A673 (cell line): Measurements from ENCODE around the gene KRT86. TPM values are rescaled to one million over a fixed set of nuclear protein-coding genes. Genes with fewer than 3 reads are reported as not detected.

ENCODE experiments used
- BruUV-seq: library from RNA; stranded (reverse); fragments of 400-500 nt; replicated peaks from 2 replicates; lab custom pipeline; 2021; lab: Mats Ljungman, UMichigan
- CTCF ChIA-PET: fragments of 300-600 bp; sonication (Branson Sonifier 250); formaldehyde crosslinking; loops from one replicate; lab custom pipeline; 2022; ENCODE audit warnings: antibody characterized with exemption; lab: Charles Lee
- POLR2A ChIA-PET: fragments of 300-600 bp; sonication (Branson Sonifier 250); formaldehyde crosslinking; loops from one replicate; lab custom pipeline; 2022; ENCODE audit warnings: antibody characterized with exemption; ENCODE audit not compliant: low non-redundant PET; lab: Charles Lee
- DNase-seq: peaks from one replicate; pipeline ENCODE4 v3.0.0-alpha.2; 2015; ENCODE audit warnings: low spot score
- H3K27ac ChIP-seq: fragments of 200-600 bp; sonication (generic); 2 replicates; pipeline ENCODE4 v1.5.1; 2016; ENCODE audit warnings: mixed run types, low read depth, mild to moderate bottlenecking, mixed read lengths, antibody characterized with exemption, low read length; ENCODE audit not compliant: poor library complexity, severe bottlenecking
- H3K27me3 ChIP-seq: fragments of 200-600 bp; sonication (generic); replicated peaks from 2 replicates; pipeline ENCODE4 v1.6.1; 2017; ENCODE audit warnings: mixed run types, low read depth, mild to moderate bottlenecking, mixed read lengths, antibody characterized with exemption, low read length; ENCODE audit not compliant: insufficient read depth, poor library complexity
- H3K36me3 ChIP-seq: fragments of 200-600 bp; sonication (generic); 2 replicates; pipeline ENCODE4 v1.6.1; 2016; ENCODE audit warnings: mixed run types, mild to moderate bottlenecking, mixed read lengths, antibody characterized with exemption, low read length; ENCODE audit not compliant: insufficient read depth, poor library complexity, severe bottlenecking
- H3K4me1 ChIP-seq: fragments of 200-600 bp; sonication (generic); 2 replicates; pipeline ENCODE4 v1.6.1; 2017; ENCODE audit warnings: mixed run types, mild to moderate bottlenecking, mixed read lengths, antibody characterized with exemption, low read length; ENCODE audit not compliant: insufficient read depth, poor library complexity, severe bottlenecking
- H3K4me3 ChIP-seq: fragments of 200-600 bp; sonication (generic); 2 replicates; pipeline ENCODE4 v1.5.1; 2016; ENCODE audit warnings: low read depth, mixed run types, mild to moderate bottlenecking, mixed read lengths, low read length; ENCODE audit not compliant: poor library complexity, severe bottlenecking
- H3K9me3 ChIP-seq: fragments of 200-600 bp; sonication (generic); 2 replicates; pipeline ENCODE4 v1.6.1; 2016; ENCODE audit warnings: mixed run types, low read depth, mild to moderate bottlenecking, mixed read lengths, antibody characterized with exemption, low read length; ENCODE audit not compliant: poor library complexity, severe bottlenecking
- EZH2 ChIP-seq: fragments of 200-600 bp; sonication (generic); IDR thresholded peaks from 2 replicates; pipeline ENCODE4 v1.6.1; 2017; ENCODE audit warnings: borderline replicate concordance, low read depth, mild to moderate bottlenecking, mixed read lengths, antibody characterized with exemption, low read length; ENCODE audit not compliant: poor library complexity, severe bottlenecking
- intact Hi-C: fragments of 100-400 bp; cut with micrococcal nuclease; formaldehyde crosslinking; loops from one replicate; pipeline ENCODE4 v1.10.0; 2022; ENCODE audit not compliant: unreplicated experiment
- total RNA-seq: library from RNA; stranded (reverse); gene quantifications from 2 replicates; pipeline ENCODE4 v1.2.3, GENCODE V29; 2021
- TF ChIP-seq, protein P1 (sequence below): fragments of 300-800, 200-600 bp; sonication (generic); conservative IDR thresholded peaks from 2 replicates; pipeline ENCODE4 v1.5.1; 2017; ENCODE audit warnings: low read depth, mild to moderate bottlenecking, antibody characterized with exemption, low read length, moderate library complexity, mixed read lengths

Gene KRT86
- total RNA-seq, 1 experiment from 2014 or later, result not detected

DNA sequence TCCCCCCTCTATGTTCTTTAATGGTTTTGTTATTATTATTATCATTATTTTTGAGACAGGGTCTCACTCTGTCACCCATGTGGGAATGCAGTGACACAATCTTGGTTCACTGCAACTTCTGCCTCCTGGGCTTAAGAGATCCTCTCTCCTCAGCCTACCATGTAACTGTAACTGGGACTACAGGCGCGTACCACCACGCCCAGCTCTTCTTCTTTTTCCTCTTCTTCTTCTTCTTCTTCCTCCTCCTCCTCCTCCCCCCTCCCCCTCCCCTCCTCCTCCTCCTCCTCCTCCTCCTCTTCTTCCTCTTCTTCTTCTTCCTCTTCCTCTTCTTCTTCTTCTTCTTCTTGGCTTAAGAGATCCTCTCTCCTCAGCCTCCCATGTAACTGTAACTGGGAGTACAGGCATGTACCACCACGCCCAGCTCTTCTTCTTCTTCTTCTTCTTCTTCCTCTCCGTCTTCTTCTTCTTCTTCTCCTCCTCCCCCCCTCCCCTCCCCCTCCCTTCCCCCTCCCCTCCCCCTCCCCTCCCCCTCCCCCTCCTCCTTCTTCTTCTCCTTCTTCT lies 46.8 kb upstream of the KRT86 start:
- ChIA-PET CTCF (interaction anchor here (0.6 to 0.7 kb wide), 2 partner anchors 24 to 99 kb away, joined by 3 to 4 read pairs; no protein-coding TSS in a partner anchor), POLR2A (interaction anchor here (0.8 kb wide), 1 partner anchor 16 kb away, joined by 5 read pairs; no protein-coding TSS in a partner anchor)
- no TSS peak for BruUV-seq
- no peaks in the 10 kb centered on the region for H3K4me1 ChIP-seq
- intact Hi-C loops, result no loop called here
- peaks cover 9% of the 10 kb centered on the region for H3K27me3 ChIP-seq
- H3K9me3 ChIP-seq, result no peaks in the 10 kb centered on the region
- no peak overlapping the region for H3K27ac ChIP-seq
- DNase-seq, result no peak
- no peak overlapping the region for H3K4me3 ChIP-seq
- H3K36me3 ChIP-seq, result no peaks in the 10 kb centered on the region
- TF ChIP-seq, protein P1, sequence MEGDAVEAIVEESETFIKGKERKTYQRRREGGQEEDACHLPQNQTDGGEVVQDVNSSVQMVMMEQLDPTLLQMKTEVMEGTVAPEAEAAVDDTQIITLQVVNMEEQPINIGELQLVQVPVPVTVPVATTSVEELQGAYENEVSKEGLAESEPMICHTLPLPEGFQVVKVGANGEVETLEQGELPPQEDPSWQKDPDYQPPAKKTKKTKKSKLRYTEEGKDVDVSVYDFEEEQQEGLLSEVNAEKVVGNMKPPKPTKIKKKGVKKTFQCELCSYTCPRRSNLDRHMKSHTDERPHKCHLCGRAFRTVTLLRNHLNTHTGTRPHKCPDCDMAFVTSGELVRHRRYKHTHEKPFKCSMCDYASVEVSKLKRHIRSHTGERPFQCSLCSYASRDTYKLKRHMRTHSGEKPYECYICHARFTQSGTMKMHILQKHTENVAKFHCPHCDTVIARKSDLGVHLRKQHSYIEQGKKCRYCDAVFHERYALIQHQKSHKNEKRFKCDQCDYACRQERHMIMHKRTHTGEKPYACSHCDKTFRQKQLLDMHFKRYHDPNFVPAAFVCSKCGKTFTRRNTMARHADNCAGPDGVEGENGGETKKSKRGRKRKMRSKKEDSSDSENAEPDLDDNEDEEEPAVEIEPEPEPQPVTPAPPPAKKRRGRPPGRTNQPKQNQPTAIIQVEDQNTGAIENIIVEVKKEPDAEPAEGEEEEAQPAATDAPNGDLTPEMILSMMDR, result no peak
- no peak for TF ChIP-seq EZH2

DNA sequence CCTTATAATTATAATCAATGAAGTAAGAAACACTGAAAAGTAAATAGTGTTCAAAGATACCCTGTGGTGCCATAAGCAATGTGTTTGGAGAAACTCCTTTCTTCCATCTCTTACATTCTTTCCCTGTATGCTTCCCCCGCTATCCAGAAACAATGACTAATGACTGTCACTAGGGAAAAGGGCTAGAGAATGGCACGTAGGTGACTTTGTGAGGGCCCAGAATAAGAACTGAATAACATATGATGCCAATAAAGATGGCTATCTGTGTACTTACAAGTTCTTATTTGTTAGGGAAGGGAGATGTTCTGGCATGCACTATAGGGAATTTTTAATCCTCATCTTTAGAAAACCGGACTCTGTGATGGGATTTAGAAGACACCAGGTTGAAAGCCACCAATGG lies 46.1 kb upstream of the KRT86 start:
- no TSS peak for BruUV-seq
- DNase-seq, result no peak
- ChIA-PET POLR2A (no interaction called here), CTCF (no interaction called here)
- Histone ChIP-seq H3K4me3 (no peak overlapping the region), H3K9me3 (no peaks in the 10 kb centered on the region), H3K4me1 (no peaks in the 10 kb centered on the region), H3K27me3 (peaks cover 13% of the 10 kb centered on the region), H3K36me3 (no peaks in the 10 kb centered on the region), H3K27ac (no peak overlapping the region)
- intact Hi-C loops, result no loop called here
- TF ChIP-seq EZH2, result no peak
- TF ChIP-seq, protein P1, result no peak

DNA sequence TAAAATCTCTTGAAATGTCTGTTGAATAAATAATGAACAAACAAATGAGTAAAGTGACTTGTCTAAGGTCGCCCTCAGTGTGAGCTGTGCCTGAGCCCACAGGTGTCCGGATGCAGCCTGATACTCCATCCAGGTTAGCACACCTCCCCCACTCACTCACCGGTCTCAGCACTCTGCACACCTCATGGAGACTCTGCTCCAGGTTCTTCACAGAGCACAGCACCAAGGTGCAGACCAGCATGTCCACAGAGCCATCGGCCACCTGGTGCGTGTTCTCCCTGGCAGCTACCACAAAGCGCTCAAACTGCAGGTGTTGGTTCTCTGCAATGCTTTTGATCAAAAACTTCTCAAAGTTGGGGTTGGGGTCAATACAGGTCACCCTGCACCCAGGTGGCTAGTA lies 45.5 kb upstream of the KRT86 start:
- DNase-seq, result no peak
- Histone ChIP-seq H3K4me1 (no peaks in the 10 kb centered on the region), H3K9me3 (no peaks in the 10 kb centered on the region), H3K4me3 (no peak overlapping the region), H3K27me3 (peaks cover 16% of the 10 kb centered on the region), H3K36me3 (no peaks in the 10 kb centered on the region), H3K27ac (no peak overlapping the region)
- intact Hi-C loops, result no loop called here
- POLR2A ChIA-PET, result no interaction called here
- TF ChIP-seq, protein P1, result no peak
- TF ChIP-seq EZH2, result no peak
- no TSS peak for BruUV-seq
- CTCF ChIA-PET, result interaction anchor here (1.6 kb wide), 1 partner anchor 50 kb away, joined by 3 read pairs; no protein-coding TSS in a partner anchor
